ENCODE data around the gene EAPP.
"Not testable (repeated sequence)": the region's sequence is repeated elsewhere in the genome, so short reads cannot be mapped to it uniquely, and the experiment has no call there.

The EAPP gene

DNA sequence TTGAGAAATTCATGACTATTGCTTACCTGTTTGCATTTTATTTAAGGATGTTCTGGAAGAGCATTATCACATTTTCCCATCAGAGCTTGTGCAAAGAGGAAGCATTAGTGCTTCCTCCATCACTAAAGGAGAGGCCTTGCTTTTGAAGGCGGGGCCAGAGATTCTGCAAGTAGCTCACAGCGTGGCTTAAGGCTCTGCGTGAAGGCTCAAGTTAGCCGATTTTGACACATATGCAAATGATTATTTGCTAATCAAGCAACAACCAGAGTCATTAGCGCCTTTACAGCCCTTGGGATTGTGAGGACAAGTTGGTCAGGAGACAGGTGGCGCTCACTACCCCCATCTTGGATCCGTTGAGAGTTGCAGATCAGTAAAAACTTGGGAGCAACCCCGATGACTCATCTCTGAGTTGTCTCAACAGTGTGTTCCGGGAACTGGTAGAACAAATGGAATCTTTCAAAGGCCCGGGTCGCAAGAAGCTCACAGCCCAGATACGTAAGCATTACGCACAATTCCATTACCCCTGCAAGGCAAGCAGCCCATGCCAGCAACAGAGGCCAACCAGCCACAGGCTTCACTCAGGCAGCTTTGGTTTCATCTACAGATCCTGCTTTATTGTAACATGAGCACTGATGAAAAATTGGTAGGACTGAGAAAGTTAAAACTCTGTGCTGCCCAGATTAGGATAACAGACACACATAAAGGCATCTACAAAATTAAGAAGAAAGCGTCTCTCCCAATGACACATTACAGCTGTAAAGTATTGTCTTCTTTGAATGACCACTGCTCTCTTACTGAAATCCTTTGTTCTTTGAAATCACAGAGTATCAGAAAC, 42.6 kb downstream of the EAPP start:
- no peak overlapping the region for H3K4me3 ChIP-seq
- peak overlapping the region; percentile 13 to 92 (median 79) for H3K27ac ChIP-seq

DNA sequence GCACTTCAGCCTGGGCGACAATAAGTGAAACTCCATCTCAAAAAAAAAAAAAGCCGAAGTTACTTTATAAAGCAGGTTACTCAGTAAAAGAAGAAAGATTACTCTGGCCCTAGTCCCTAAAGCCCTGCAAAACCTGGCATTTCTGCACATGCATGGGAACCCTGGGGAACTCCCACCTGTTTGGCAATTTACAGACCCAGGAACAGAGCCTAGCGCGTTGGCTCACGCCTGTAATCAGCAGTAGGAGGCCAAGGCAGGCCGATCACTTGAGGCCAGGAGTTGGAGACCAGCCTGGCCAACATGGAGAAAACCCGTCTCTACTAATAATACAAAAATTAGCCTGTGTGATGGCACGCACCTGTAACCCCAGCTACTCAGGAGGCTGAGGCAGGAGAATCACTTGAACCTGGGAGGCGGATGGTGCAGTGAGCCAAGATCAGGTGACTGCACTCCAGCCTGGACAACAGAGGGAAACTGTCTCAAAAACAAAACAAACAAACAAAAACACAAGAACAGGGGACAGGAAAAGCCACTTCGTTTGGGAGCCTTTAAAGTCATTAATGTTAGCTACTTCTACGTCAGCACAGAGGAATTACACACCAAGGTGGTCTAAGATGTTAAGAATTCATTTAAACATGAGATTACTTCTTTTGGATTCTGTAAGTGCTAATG, 43.4 kb downstream of the EAPP start:
- Histone ChIP-seq H3K27ac (peak overlapping the region in 18 of 21 experiments; percentile 13 to 92 (median 72)), H3K4me3 (no peak overlapping the region)

DNA sequence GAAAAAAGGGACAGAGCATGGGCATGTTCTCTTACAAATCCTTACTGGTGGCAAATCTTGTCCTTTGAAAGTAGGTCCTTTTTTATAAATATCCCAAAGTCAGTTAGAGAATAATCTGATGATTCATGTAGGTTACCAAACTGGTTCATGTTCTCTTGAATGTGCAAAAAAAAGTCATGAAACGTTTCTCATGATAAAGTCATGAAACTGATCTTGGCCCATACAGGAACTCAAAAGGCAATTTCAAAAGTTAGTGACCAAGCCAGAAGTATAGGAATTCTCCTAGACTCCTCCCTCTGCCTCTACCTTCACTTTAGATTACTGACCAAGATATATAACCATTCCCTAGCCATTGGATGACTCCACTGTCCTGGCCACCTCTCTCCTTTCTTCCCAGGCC, 50.2 kb downstream of the EAPP start:
- Histone ChIP-seq H3K27ac (peak overlapping the region in 1 of 21 experiments; percentile 42), H3K4me3 (no peak overlapping the region)

DNA sequence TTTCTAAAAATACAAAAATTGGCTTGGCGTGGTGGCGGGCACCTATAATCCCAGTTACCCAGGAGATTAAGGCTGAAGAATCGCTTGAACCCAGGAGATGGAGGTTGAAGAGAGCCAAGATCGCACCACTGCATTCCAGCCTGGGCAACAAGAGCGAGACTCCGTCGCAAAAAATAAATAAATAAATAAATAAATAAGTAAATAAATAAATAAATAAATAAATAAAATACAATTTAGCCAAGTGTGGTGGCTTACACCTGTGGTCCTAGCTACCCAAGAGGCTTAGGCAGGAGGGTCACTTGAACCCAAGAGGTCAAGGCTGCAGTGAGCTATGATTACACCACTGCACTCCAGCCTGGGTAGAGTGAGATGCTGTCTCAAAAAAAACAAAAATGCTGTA, 51.0 kb downstream of the EAPP start:
- no peak overlapping the region for H3K4me3 ChIP-seq
- no peak overlapping the region for H3K27ac ChIP-seq

DNA sequence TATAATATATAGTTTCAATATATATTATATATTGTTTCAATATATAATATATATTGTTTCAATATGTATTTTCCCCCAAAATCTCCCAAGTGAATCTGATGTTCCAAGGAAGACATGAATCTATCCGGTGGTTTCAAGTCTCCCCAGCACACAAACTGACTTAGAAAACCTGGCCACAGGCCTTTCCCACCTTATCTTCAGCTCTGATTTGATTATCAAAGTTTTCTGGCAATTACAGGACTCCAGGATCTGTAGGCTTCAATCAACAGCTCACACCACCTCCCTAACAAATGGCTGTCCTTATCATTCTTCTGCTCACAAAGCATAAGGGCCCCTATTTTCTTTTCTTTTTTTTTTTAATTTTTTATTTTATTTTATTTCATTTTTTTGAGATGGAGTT, 54.8 kb downstream of the EAPP start:
- Histone ChIP-seq H3K27ac (no peak overlapping the region), H3K4me3 (no peak overlapping the region)

DNA sequence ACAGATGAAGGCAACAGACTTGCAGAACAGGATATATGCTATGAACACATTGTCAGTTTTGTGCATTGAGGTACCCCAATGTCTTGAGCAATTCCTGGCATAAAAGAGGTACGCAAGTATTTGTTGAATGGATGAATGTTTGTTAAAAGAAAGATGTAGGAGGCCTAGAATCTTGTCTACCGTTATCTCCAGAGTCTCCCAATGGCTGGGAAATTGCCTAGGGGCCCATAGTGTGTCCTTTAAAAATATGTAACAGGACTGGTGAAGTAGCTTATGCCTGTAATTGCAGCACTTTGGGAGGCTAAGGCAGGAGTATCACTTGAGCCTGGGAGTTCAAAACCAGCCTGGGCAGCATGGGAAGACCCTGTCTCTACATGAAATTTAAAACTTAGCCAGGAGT, 57.0 kb downstream of the EAPP start:
- no peak overlapping the region for H3K27ac ChIP-seq
- no peak overlapping the region for H3K4me3 ChIP-seq

DNA sequence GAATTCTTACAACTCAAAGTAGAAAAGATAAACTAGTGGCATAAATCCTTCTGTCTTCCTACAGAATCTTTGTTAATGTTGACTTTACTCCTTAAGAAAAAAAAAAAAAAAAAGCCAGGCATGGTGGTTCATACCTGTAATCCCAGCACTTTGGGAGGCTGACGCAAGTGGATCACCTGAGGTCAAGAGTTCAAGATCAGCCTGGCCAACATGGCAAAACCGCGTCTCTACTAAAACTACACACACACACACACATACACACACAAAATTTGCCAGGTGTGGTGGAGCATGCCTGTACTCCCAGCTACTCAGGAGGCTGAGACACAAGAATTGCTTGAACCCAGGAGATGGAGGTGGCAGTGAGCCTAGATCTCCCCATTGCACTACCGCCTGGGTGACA, 59.8 kb downstream of the EAPP start:
- Histone ChIP-seq H3K27ac (no peak overlapping the region), H3K4me3 (no peak overlapping the region)

DNA sequence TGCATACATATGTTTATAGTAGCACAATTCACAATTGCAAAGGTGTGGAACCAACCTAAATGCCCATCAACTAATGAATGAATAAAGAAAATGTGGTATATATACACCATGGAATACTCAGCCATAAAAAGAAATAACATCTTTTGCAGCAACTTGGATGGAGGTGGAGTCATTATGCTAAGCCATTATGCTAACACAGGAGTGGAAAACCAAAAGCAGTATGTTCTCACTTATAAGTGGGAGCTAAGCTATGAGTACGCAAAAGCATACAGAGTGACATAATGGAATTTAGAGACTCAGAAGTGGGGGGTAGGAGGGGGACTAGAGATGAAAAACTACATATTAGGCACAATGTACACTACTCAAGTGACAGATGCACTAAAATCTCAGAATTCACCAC, 61.2 kb downstream of the EAPP start:
- Histone ChIP-seq H3K4me3 (no peak overlapping the region), H3K27ac (no peak overlapping the region)

DNA sequence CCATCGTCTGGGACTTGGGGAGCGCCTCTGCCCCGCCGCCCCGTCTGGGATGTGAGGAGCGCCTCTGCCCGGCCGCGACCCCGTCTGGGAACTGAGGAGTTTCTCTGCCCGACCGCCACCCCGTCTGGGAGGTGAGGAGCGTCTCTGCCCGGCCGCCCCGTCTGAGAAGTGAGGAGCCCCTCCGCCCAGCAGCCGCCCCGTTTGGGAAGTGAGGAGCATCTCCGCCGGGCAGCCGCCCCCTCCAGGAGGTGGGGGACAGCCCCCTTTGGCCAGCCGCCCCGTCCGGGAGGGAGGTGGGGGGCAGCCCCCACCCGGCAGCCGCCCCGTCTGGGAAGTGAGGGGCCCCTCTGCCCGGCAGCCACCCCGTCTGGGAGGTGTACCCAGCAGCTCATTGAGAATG, 63.5 kb downstream of the EAPP start:
- H3K27ac ChIP-seq, H3K4me3 ChIP-seq: not testable (repeated sequence)

DNA sequence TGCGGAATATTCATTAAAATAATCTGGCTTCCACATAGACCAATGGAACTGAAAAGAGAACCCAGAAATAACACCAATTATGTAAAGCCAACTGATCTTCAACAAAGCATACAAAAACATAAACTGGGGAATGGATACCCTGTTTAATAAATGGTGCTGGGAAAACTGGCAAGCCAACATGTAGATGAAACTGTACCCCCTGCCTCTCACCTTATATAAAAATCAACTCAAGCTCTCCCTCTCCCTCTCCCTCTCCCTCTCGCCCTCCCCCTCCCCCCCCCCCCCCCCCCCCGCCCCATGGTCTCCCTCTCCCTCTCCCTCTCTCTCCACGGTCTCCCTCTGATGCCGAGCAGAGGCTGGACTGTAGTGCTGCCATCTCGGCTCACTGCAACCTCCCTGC, 64.3 kb downstream of the EAPP start:
- Histone ChIP-seq H3K27ac (no peak overlapping the region), H3K4me3 (no peak overlapping the region)

DNA sequence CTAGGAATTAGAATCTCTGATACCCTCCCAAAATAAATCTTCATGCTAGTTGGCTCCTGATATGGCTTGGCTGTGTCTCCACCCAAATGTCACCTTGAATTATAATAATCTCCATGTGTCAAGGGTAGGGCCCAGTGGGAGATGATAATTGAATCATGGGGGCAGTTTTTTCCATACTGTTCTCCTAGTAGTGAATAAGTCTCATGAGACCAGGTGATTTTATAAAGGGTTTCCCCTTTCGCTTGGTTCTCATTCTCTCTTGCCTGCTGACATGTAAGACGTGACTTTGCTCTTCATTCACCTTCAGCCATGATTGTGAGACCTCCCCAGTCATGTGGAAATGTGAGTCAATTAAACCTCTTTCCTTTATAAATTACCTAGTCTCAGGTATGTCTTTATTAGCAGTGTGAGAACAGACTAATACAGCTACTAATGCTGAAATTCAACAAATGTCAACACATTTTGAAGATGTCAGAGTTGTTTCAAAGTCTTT, 65.3 kb downstream of the EAPP start:
- no peak overlapping the region for H3K27ac ChIP-seq
- no peak overlapping the region for H3K4me3 ChIP-seq

DNA sequence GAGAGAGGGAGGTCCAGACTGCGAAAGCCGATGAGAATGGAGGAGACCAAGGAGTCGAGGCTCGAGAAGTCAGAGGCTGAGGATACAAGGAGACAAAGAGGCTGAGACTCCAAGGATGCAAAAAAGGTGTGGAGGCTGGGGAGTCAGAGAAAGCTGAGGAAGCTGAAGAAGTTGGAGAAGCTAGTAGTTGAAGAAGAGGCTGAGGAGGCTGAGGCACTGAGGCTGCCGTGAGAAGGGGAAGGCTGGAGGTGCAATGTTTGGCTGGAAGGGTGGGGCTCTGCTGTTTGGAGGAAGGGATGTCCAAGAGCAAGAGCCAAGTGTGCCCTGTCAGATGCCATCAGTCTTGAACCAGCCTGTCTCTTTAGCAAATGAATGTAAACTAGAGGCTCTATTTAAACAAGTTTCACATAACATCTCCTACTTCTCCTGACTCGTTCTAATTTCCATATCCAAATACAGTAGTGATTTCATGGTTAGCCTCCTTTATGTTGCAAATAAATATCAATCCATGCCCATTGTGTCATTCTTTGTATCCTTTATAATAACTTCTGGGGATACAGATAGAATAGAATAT, 66.7 kb downstream of the EAPP start:
- H3K27ac ChIP-seq = no peak overlapping the region
- H3K4me3 ChIP-seq = no peak overlapping the region

DNA sequence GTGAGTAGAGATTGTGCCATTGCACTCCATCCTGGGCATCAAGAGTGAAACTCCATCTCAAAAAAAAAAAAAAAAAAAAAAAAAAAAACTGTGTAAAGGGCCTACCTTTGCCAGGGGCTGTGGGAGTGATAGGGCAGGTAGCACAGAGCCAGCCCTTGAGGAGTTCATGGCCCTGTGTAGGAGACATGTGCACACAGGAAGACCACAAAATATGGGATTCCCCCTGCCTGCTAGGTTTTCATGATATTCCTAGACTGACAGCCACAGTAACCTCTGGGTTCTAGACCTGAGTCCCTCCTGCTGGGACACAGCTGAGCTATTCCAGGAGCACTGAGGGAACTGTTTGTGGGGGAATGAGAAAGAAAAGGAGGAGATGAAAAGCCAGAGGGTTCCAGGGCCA, 69.2 kb downstream of the EAPP start:
- Histone ChIP-seq H3K27ac (no peak overlapping the region), H3K4me3 (no peak overlapping the region)

DNA sequence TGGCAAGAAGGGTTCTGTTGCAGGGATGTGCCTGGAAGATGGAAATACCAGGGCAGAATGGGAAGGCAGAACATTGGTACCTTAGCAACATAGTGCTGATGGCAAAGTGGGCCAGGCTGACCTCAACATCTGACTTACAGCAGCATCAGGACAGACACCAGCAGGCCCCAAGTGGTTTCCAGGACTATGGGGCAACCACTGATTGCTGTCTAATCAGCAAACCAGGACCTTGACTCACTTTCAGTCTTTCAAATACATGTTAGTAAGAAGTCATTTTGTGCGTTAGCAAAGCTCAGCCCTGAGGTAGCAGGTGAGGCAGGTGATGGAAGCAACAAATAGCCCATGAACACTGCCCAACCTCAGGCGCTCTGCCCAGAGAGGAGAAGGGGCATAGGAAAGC, 72.8 kb downstream of the EAPP start:
- Histone ChIP-seq H3K27ac (no peak overlapping the region), H3K4me3 (no peak overlapping the region)
